PC-9 (cell line): ENCODE data around the gene RPP25L. TPM values are rescaled to one million over a fixed set of nuclear protein-coding genes. Genes with fewer than 3 reads are reported as not detected.

ENCODE experiments used
- BruUV-seq: library from RNA; stranded (reverse); fragments of 400-500 nt; replicated peaks from 2 replicates; lab custom pipeline; 2021; lab: Mats Ljungman, UMichigan
- CTCF ChIA-PET: fragments of 300-600 bp; sonication (Branson Sonifier 250); formaldehyde crosslinking; loops from one replicate; lab custom pipeline; 2022; ENCODE audit warnings: antibody characterized with exemption; lab: Charles Lee
- POLR2A ChIA-PET: fragments of 300-600 bp; sonication (Branson Sonifier 250); formaldehyde crosslinking; loops from one replicate; lab custom pipeline; 2022; ENCODE audit warnings: antibody characterized with exemption; ENCODE audit not compliant: unreplicated experiment; lab: Charles Lee
- DNase-seq, 2 experiments: peaks; one replicate each; pipeline versions ENCODE4 v3.0.0 to v3.0.0-alpha.2; 2015 to 2022; ENCODE audit warnings: mixed read lengths in 1 of 2
- H2AFZ ChIP-seq: fragments of 200-600 bp; sonication (generic); 2 replicates; pipeline ENCODE4 v1.8.1; 2017; ENCODE audit warnings: antibody characterized with exemption
- H3F3A ChIP-seq: fragments of 200-600 bp; sonication (generic); 2 replicates; pipeline ENCODE4 v1.8.1; 2017; ENCODE audit warnings: antibody characterized with exemption, mild to moderate bottlenecking, low read depth; ENCODE audit not compliant: insufficient read depth
- H3K27ac ChIP-seq: fragments of 200-600 bp; sonication (generic); 2 replicates; pipeline ENCODE4 v1.6.1; 2016; ENCODE audit warnings: mixed run types
- H3K27me3 ChIP-seq: fragments of 200-600 bp; sonication (generic); 2 replicates; pipeline ENCODE4 v1.6.1; 2016; ENCODE audit warnings: low read depth, mixed run types; ENCODE audit not compliant: insufficient read depth
- H3K36me3 ChIP-seq: fragments of 200-600 bp; sonication (generic); 2 replicates; pipeline ENCODE4 v1.6.1; 2016; ENCODE audit warnings: low read depth, mixed run types
- H3K4me1 ChIP-seq: fragments of 200-600 bp; sonication (generic); replicated peaks from 2 replicates; pipeline ENCODE4 v1.6.1; 2016; ENCODE audit warnings: mixed run types; ENCODE audit not compliant: insufficient read depth
- H3K4me2 ChIP-seq: fragments of 200-600 bp; sonication (generic); 2 replicates; pipeline ENCODE4 v1.6.1; 2017; ENCODE audit warnings: mixed run types
- H3K4me3 ChIP-seq: fragments of 200-600 bp; sonication (generic); 2 replicates; pipeline ENCODE4 v1.6.1; 2016; ENCODE audit warnings: mixed run types
- H3K79me2 ChIP-seq: fragments of 200-600 bp; sonication (generic); 2 replicates; pipeline ENCODE4 v1.6.1; 2017; ENCODE audit warnings: low read depth, mixed run types
- H3K9me2 ChIP-seq: fragments of 200-600 bp; sonication (generic); 2 replicates; pipeline ENCODE4 v1.8.1; 2017; ENCODE audit warnings: mild to moderate bottlenecking; ENCODE audit not compliant: insufficient read depth
- H3K9me3 ChIP-seq: fragments of 200-600 bp; sonication (generic); 2 replicates; pipeline ENCODE4 v1.8.1; 2016; ENCODE audit warnings: low read depth; ENCODE audit not compliant: insufficient read depth
- H4K20me1 ChIP-seq: fragments of 200-600 bp; sonication (generic); 2 replicates; pipeline ENCODE4 v1.8.1; 2017; ENCODE audit not compliant: insufficient read depth
- EZH2 ChIP-seq: fragments of 200-600 bp; sonication (generic); IDR thresholded peaks from 2 replicates; pipeline ENCODE4 v1.8.0; 2017; ENCODE audit warnings: antibody characterized with exemption, low read depth
- intact Hi-C: fragments of 100-400 bp; cut with micrococcal nuclease; formaldehyde crosslinking; loops from one replicate; pipeline ENCODE4 v1.10.0; 2022; ENCODE audit not compliant: unreplicated experiment
- total RNA-seq: library from RNA; stranded (reverse); gene quantifications from 2 replicates; pipeline ENCODE4 v1.2.3, GENCODE V29; 2021
- TF ChIP-seq, protein P1 (sequence below): fragments of 200-600 bp; sonication (generic); conservative IDR thresholded peaks from 2 replicates; pipeline ENCODE4 v1.6.1; 2017; ENCODE audit warnings: mixed run types, antibody characterized with exemption, mild to moderate bottlenecking, moderate library complexity

Gene RPP25L
- total RNA-seq, 1 experiment from 2014 or later: 15.6 TPM

DNA sequence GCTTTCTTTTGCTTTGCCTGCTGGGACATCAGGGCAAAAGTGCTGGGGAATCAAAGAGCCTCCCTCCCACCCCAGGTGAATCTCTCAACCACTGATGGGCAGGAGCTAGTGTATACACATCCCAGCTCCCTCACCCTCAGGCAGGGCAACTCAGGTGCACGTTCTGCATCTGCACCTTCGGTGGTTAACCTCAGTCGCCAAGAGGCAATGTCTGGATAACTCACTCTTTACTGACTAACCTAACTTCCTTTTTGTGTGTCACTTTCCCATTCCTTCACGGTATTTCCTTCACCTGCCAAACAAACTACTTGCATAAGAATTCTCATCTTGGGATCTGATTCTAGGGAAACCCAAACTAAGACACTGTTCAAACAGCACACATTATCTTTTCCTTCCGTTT is 48.6 kb downstream of the RPP25L start:
- H3K9me3 ChIP-seq: no peaks in the 10 kb centered on the region
- DNase-seq: no peak
- H3K36me3 ChIP-seq: no peaks in the 10 kb centered on the region
- H3K4me1 ChIP-seq: no peaks in the 10 kb centered on the region
- no peaks in the 10 kb centered on the region for H3K9me2 ChIP-seq
- TF ChIP-seq, protein P1, sequence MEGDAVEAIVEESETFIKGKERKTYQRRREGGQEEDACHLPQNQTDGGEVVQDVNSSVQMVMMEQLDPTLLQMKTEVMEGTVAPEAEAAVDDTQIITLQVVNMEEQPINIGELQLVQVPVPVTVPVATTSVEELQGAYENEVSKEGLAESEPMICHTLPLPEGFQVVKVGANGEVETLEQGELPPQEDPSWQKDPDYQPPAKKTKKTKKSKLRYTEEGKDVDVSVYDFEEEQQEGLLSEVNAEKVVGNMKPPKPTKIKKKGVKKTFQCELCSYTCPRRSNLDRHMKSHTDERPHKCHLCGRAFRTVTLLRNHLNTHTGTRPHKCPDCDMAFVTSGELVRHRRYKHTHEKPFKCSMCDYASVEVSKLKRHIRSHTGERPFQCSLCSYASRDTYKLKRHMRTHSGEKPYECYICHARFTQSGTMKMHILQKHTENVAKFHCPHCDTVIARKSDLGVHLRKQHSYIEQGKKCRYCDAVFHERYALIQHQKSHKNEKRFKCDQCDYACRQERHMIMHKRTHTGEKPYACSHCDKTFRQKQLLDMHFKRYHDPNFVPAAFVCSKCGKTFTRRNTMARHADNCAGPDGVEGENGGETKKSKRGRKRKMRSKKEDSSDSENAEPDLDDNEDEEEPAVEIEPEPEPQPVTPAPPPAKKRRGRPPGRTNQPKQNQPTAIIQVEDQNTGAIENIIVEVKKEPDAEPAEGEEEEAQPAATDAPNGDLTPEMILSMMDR: no peak
- no peak for TF ChIP-seq EZH2
- intact Hi-C loops: no loop called here
- ChIA-PET CTCF (no interaction called here), POLR2A (no interaction called here)
- peaks cover 20% of the 10 kb centered on the region; the same call in 1 of the 2 replicates for H3K27me3 ChIP-seq
- H3K27ac ChIP-seq: no peak overlapping the region
- no TSS peak for BruUV-seq
- no peak overlapping the region for H2AFZ ChIP-seq
- H3K4me2 ChIP-seq: no peak overlapping the region
- no peaks in the 10 kb centered on the region for H4K20me1 ChIP-seq
- no peak overlapping the region for H3K4me3 ChIP-seq
- H3F3A ChIP-seq: no peaks in the 10 kb centered on the region
- no peaks in the 10 kb centered on the region for H3K79me2 ChIP-seq

DNA sequence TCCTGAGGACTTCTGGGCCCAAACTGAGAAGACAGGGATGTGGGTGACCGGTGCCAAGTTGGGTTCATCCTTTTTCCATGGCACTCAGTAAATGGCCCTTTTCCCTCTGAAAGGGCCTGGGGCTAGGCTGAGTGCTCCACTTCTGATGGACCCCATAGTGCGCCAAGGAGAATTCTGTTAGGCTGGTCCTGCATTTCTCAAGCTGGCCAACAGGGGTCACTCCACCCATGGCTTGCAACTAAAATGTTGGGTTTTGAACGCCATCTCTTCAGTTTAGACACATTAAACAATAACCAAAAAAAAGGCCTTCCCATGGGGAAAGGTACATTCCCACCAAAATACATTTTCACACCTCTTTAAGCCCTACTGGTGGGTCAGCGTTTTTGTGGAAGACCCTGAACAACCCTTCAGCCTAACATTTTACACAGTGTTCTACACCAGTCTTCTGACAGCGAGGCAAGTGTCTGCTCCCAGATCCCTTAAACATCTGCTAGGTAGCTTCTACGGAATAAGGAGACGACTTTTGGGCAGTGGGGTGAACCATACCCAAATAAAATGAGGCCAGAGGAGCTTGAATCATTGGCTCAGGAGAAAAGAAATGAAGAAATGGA is 49.7 kb downstream of the RPP25L start:
- Histone ChIP-seq H3K79me2 (no peaks in the 10 kb centered on the region), H3K27me3 (peaks cover 10% of the 10 kb centered on the region; the same call in 1 of the 2 replicates), H3F3A (no peaks in the 10 kb centered on the region), H3K36me3 (no peaks in the 10 kb centered on the region), H3K9me2 (no peaks in the 10 kb centered on the region), H3K4me2 (no peak overlapping the region), H3K9me3 (no peaks in the 10 kb centered on the region), H4K20me1 (no peaks in the 10 kb centered on the region), H3K4me1 (no peaks in the 10 kb centered on the region), H2AFZ (no peak overlapping the region), H3K27ac (no peak overlapping the region), H3K4me3 (no peak overlapping the region)
- CTCF ChIA-PET: no interaction called here
- POLR2A ChIA-PET: no interaction called here
- TF ChIP-seq, protein P1: peak; percentile 57
- TF ChIP-seq EZH2: no peak
- no TSS peak for BruUV-seq
- intact Hi-C loops: no loop called here
- DNase-seq: no peak

DNA sequence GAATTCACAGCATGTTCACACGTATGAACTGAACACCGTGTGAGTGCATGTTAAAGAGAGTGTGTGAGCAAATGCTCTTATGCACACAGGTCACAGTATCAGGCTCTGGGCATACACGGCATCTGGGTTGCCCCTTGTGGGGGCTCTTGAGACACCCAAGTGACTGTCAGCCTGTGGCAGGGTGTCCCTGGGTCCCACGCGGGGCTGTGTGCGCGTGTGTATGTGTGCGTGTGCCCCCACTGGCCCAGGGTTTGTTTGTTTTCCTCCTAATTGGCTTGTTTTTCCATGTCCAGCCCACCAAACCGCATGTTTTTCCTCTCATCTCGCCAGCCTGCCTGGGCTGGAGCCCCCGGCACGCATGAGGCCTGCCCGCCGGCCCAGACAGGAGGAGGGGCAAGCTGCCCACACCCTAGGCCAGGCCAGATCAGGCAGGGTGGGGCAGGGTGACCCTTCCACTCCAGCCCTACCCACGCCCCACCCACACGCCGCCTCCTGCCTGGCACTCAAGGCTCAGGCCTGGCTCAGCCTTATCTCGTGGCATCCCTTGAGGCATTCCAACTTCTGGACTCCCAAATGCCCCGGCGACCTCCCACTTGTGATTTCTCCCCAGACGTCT is 51.2 kb downstream of the RPP25L start:
- no peaks in the 10 kb centered on the region for H3K9me2 ChIP-seq
- no peaks in the 10 kb centered on the region for H3K9me3 ChIP-seq
- no peak overlapping the region for H3K4me3 ChIP-seq
- peaks cover 6% of the 10 kb centered on the region; the same call in 1 of the 2 replicates for H3K27me3 ChIP-seq
- no peak for DNase-seq
- H3K36me3 ChIP-seq: no peaks in the 10 kb centered on the region
- H3K4me1 ChIP-seq: no peaks in the 10 kb centered on the region
- POLR2A ChIA-PET: no interaction called here
- H3K79me2 ChIP-seq: no peaks in the 10 kb centered on the region
- intact Hi-C loops: no loop called here
- CTCF ChIA-PET: no interaction called here
- no peaks in the 10 kb centered on the region for H3F3A ChIP-seq
- BruUV-seq: no TSS peak
- TF ChIP-seq EZH2: no peak
- TF ChIP-seq, protein P1: no peak
- H4K20me1 ChIP-seq: no peaks in the 10 kb centered on the region
- no peak overlapping the region for H2AFZ ChIP-seq
- no peak overlapping the region for H3K27ac ChIP-seq
- H3K4me2 ChIP-seq: no peak overlapping the region

Other genes starting within 250 kb of the RPP25L start
- 3.0 and 3.1 TPM in 2 replicates for gene MYORG, start 235.2 kb downstream of the RPP25L start, total RNA-seq
- gene FAM219A, start 153.5 kb downstream of the RPP25L start, total RNA-seq: 12.7 and 15.6 TPM in 2 replicates
- 1.5 and 1.6 TPM in 2 replicates for gene DNAI1, start 153.3 kb downstream of the RPP25L start, total RNA-seq
- not detected in 2 replicates for gene ENHO, start 89.1 kb downstream of the RPP25L start, total RNA-seq
- gene CNTFR, start 22.4 kb downstream of the RPP25L start, total RNA-seq: not detected in 2 replicates
- gene DCTN3, start 8.4 kb upstream of the RPP25L start, total RNA-seq: 47.5 and 57.5 TPM in 2 replicates
- gene ARID3C, start 17.0 kb upstream of the RPP25L start, total RNA-seq: not detected in 2 replicates
- gene SIGMAR1, start 25.7 kb upstream of the RPP25L start, total RNA-seq: 55.8 and 57.9 TPM in 2 replicates
- gene GALT, start 34.6 kb upstream of the RPP25L start, total RNA-seq: 13.5 and 18.2 TPM in 2 replicates
- gene IL11RA, start 40.1 kb upstream of the RPP25L start, total RNA-seq: 8.5 and 8.7 TPM in 2 replicates
- 0.44 and 0.98 TPM in 2 replicates for gene CCL27, start 50.6 kb upstream of the RPP25L start, total RNA-seq
- not detected in 2 replicates for gene CCL19, start 79.2 kb upstream of the RPP25L start, total RNA-seq
- not detected in 2 replicates for gene CCL21, start 98.0 kb upstream of the RPP25L start, total RNA-seq